ENCODE results near the gene ASB15.
A peak's percentile ranks its signal among the peaks of the same experiment; 100 is the strongest.
"Not testable (repeated sequence)": the region's sequence is repeated elsewhere in the genome, so short reads cannot be mapped to it uniquely, and the experiment has no call there.

ASB15 gene

DNA sequence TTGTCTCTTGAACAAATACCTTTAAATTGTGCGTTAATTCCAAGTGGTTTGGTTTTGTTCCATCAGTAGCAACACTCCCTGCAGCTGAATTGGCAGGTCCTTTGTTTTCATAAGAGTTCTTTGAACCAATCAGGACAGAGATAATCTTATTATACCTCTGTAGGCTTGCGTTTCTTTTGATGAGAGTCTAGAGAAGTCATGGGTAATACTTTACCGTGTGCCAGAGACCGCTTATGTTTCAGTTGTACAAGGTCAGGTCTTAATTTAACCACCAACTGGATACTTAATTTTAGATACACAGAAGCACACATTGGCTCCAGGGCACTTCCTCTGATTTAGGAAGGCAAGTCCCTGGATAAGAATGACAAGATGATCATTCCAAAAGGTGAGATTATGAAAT, at the start of gene ASB15:
Gene ASB15 (plus strand): TSS at position 292 of the 400 bp plus-strand sequence. CDS start 12,682 bp downstream, outside the sequence.
- in situ Hi-C loops (cut with MboI; ENCODE audit: low pct_unique_long_range_greater_than_20kb, low sequenced_read_pairs, unreplicated experiment): no loop called here
- TF ChIP-seq, protein P1, sequence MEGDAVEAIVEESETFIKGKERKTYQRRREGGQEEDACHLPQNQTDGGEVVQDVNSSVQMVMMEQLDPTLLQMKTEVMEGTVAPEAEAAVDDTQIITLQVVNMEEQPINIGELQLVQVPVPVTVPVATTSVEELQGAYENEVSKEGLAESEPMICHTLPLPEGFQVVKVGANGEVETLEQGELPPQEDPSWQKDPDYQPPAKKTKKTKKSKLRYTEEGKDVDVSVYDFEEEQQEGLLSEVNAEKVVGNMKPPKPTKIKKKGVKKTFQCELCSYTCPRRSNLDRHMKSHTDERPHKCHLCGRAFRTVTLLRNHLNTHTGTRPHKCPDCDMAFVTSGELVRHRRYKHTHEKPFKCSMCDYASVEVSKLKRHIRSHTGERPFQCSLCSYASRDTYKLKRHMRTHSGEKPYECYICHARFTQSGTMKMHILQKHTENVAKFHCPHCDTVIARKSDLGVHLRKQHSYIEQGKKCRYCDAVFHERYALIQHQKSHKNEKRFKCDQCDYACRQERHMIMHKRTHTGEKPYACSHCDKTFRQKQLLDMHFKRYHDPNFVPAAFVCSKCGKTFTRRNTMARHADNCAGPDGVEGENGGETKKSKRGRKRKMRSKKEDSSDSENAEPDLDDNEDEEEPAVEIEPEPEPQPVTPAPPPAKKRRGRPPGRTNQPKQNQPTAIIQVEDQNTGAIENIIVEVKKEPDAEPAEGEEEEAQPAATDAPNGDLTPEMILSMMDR (IDR thresholded peaks at IDR 0.05; ENCODE audit: extremely low read depth, insufficient read depth, missing control alignments): no peak
- DNase-seq (ENCODE audit: low spot score): no peak

DNA sequence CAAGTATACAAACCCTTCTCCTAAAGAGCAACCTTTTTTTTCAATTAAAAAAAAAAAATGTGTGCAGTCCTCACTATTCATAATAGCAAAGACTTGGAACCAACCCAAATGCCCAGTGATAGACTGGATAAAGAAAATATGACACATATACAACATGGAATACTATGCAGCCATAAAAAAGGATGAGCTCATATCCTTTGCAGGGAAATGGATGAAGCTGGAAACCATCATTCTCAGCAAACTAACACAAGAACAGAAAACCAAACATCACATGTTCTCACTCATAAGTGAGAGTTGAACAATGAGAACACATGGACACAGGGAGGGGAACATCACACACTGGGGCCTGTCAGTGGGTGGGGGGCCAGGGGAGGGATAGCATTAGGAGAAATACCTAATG, 49.5 kb upstream of the ASB15 start:
- in situ Hi-C loops (cut with MboI; ENCODE audit: low pct_unique_long_range_greater_than_20kb, low sequenced_read_pairs, unreplicated experiment): not testable (repeated sequence)

DNA sequence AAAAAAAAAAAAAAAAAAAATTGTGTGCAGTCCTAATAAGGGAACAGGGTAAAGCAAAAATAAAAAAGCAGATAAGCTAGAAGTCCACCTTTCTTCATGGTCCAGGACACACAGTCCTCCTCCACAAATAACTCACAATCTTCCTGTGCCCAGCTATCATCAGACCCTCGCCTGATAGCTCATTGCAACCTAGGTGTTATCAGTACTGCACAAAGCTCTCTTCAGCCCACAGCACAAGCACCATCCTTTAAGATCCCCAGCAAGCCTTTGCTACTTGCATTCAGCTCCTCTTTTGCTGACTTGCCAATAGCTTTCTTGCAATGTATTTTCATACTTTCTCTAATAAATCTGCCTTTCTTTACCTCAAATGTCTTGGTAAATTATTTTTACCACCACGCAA, 49.0 kb upstream of the ASB15 start:
- DNase-seq (ENCODE audit: low spot score): no peak
- in situ Hi-C loops (cut with MboI; ENCODE audit: low pct_unique_long_range_greater_than_20kb, low sequenced_read_pairs, unreplicated experiment): no loop called here
- TF ChIP-seq, protein P1 (IDR thresholded peaks at IDR 0.05; ENCODE audit: extremely low read depth, insufficient read depth, missing control alignments): no peak

More for the DNA sequence above, 49.5 kb upstream of the ASB15 start:
- DNase-seq (ENCODE audit: low spot score): not testable (repeated sequence)

DNA sequence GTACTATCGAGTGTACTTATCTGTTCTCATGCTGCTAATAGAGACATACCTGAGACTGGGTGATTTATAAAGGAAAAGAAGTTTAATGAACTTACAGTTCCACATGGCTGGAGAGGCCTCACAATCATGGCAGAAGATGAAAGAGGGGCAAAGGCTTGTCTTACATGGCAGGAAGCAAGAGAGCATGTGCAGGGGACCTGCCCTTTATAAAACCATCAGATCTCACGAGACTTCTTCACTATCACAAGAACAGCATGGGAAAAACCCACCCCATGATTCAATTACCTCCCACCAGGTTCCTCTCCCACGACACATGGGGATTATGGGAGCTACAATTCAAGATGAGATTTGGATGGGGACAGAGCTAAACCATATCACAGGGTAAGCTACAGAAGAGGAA, 48.5 kb upstream of the ASB15 start:
- in situ Hi-C loops (cut with MboI; ENCODE audit: low pct_unique_long_range_greater_than_20kb, low sequenced_read_pairs, unreplicated experiment): no loop called here
- DNase-seq (ENCODE audit: low spot score): no peak
- TF ChIP-seq, protein P1 (IDR thresholded peaks at IDR 0.05; ENCODE audit: extremely low read depth, insufficient read depth, missing control alignments): no peak

DNA sequence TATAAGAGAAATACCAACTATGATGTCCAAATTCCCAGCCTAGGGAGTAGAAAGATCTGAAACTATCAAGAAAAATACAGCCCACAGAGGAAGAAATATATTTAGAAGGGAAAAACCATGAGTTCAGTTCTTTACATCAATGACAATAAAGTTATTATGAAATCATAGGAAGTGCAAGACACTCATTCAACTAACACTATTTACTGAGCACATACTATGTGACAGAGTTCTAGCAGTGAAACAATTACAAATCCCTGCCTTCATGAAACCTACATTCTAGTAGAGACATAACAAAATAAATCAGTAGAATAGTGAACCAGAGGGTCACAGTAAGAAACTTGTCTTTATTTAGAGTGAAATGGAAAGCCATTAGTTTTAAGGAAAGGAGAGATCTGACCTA, 46.1 kb upstream of the ASB15 start:
- in situ Hi-C loops (cut with MboI; ENCODE audit: low pct_unique_long_range_greater_than_20kb, low sequenced_read_pairs, unreplicated experiment): no loop called here
- TF ChIP-seq, protein P1 (IDR thresholded peaks at IDR 0.05; ENCODE audit: extremely low read depth, insufficient read depth, missing control alignments): no peak
- no peak for DNase-seq (ENCODE audit: low spot score)

DNA sequence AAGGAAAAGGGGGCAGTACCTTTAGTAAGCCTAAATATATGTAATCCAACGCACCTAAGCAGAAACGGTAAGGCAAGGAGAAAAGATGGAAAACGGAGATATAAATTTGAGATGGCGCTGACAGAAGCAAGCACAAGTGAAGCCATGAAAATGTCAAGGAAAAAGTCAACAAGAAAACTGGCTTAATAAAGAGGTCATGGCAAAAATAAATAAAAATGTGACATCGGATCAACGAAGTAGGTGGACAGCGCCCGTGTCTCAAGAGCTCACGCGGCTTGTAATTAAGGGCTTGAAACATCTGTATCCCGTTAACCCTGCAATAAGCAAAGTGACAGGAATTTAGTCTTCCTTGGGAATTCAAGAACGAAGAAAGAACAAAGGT, 44.6 kb upstream of the ASB15 start:
- TF ChIP-seq, protein P1 (IDR thresholded peaks at IDR 0.05; ENCODE audit: extremely low read depth, insufficient read depth, missing control alignments): no peak
- DNase-seq (ENCODE audit: low spot score): no peak
- in situ Hi-C loops (cut with MboI; ENCODE audit: low pct_unique_long_range_greater_than_20kb, low sequenced_read_pairs, unreplicated experiment): no loop called here

DNA sequence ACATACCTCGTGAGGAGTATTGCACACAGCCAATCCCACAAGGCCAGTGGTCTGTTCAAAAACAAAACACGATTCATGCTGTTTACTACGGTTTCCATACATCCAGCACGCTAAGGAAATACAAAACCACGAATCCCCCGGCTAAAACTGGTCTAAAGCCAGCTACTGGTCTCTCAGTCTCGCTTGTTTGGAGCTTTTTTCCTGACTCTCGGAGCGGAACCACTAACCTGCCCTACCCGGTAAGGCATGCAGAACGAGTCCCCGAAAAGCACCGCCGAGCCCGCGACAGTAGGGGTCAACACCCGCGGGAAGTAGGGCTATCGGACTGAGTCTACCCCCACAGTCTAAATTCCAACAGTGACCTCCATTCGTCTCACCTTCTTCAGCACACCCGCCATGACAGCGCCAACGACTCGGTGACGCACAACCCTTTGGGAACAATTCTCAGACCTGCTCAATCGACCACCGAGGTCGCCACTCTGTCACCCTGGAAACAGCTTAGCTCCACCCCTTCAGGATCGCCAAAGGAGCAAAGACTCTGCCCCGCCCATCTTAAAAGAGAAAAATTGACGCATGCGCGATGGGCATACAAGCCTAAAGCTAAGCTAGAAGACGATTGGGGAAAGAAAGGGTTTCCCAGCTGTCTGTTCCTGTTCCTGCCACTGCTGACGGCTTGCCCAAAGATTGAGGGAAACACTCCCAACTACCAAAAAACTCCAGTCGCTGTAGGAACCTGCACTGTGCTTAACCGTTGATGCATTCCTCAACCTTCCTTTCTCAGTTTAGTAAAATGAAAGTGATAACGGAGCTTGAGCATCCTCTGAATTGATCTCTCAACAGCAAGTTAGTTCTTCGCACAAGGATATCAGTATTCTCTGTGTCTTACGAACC, 44.0 kb upstream of the ASB15 start, which contains the start of gene NDUFA5:
Gene NDUFA5 (minus strand): TSS at position 421 of the 891 bp plus-strand sequence. CDS start 23 bp downstream, at position 398.
- DNase-seq (ENCODE audit: low spot score): peak; percentile 88
- TF ChIP-seq, protein P1 (IDR thresholded peaks at IDR 0.05; ENCODE audit: extremely low read depth, insufficient read depth, missing control alignments): no peak
- in situ Hi-C loops (cut with MboI; ENCODE audit: low pct_unique_long_range_greater_than_20kb, low sequenced_read_pairs, unreplicated experiment): no loop called here
